T-cell (primary cell): ENCODE measurements around the gene POLR3E. TPM values are rescaled to one million over a fixed set of nuclear protein-coding genes. Genes with fewer than 3 reads are reported as not detected.

ENCODE experiments used
- ATAC-seq, 4 experiments: fragments of 200-7000 bp in 3 of 4; fragments of 150-1000 bp in 1 of 4; cut with Tn5 transposase; replicated peaks in 1 of 4; 1 replicate in 3 of 4; 2 replicates in 1 of 4; pipeline ENCODE4 v1.10.0; 2021; ENCODE audit warnings: moderate library complexity in 3 of 4, mild to moderate bottlenecking in 2 of 4, moderate number of reproducible peaks in 1 of 4
- CTCF ChIA-PET, 2 donors: fragments of 300-600 bp; sonication (Branson Sonifier 250); formaldehyde crosslinking; loops; one replicate each; lab custom pipeline; 2022; ENCODE audit warnings: antibody characterized with exemption in 2 of 2; lab: Charles Lee
- POLR2A ChIA-PET, 2 donors: fragments of 300-600 bp; sonication (Branson Sonifier 250); formaldehyde crosslinking; loops; one replicate each; lab custom pipeline; 2022; ENCODE audit warnings: antibody characterized with exemption in 2 of 2; lab: Charles Lee
- DNase-seq, 35 experiments: peaks; one replicate each; pipeline versions ENCODE4 v3.0.0 to v3.0.0-alpha.2; 2013 to 2023
- H3K27ac ChIP-seq: one replicate; pipeline ENCODE4 v1.5.1; 2013; ENCODE audit warnings: low read length
- H3K27me3 ChIP-seq, 2 experiments: replicated peaks in 1 of 2; 1 replicate in 1 of 2; 2 replicates in 1 of 2; pipeline versions ENCODE4 v1.6.1 to v1.7.0; 2013; ENCODE audit warnings: low read length in 1 of 2, mixed read lengths in 1 of 2; ENCODE audit not compliant: control insufficient read depth in 2 of 2, insufficient read depth in 2 of 2; ENCODE audit errors: extremely low read depth in 1 of 2
- H3K36me3 ChIP-seq, 2 donors: 1 replicate in 1 of 2; 2 replicates in 1 of 2; pipeline versions ENCODE4 v1.6.1 to v1.7.0; 2013; ENCODE audit warnings: low read length in 1 of 2; ENCODE audit not compliant: control insufficient read depth in 2 of 2, insufficient read depth in 1 of 2; ENCODE audit errors: extremely low read depth in 1 of 2
- H3K4me1 ChIP-seq, 2 experiments: 1 replicate in 1 of 2; 2 replicates in 1 of 2; pipeline versions ENCODE4 v1.6.1 to v1.7.0; 2013; ENCODE audit warnings: low read length in 2 of 2, mixed read lengths in 1 of 2; ENCODE audit not compliant: insufficient read depth in 2 of 2, control insufficient read depth in 1 of 2; ENCODE audit errors: extremely low read depth in 1 of 2
- H3K4me3 ChIP-seq, 2 donors: 1 replicate in 1 of 2; 2 replicates in 1 of 2; pipeline versions ENCODE4 v1.5.1 to v1.7.0; 2013; ENCODE audit warnings: mild to moderate bottlenecking in 2 of 2, low read length in 1 of 2, moderate library complexity in 1 of 2; ENCODE audit not compliant: control insufficient read depth in 1 of 2; ENCODE audit errors: extremely low read depth in 1 of 2
- H3K9me3 ChIP-seq: 2 replicates; pipeline ENCODE4 v1.7.0; 2013
- H3K27ac Mint-ChIP-seq, 2 donors: one replicate each; pipeline ENCODE4 v1.8.0; 2020 to 2021; ENCODE audit warnings: mild to moderate bottlenecking in 2 of 2, mixed read lengths in 2 of 2
- H3K27me3 Mint-ChIP-seq, 2 donors: one replicate each; pipeline ENCODE4 v1.8.0; 2021 to 2022; ENCODE audit warnings: mixed read lengths in 2 of 2
- H3K36me3 Mint-ChIP-seq: one replicate; pipeline ENCODE4 v1.8.0; 2021; ENCODE audit warnings: mixed read lengths
- H3K4me1 Mint-ChIP-seq, 3 donors: one replicate each; pipeline ENCODE4 v1.8.0; 2020 to 2022; ENCODE audit warnings: mixed read lengths in 3 of 3, mild to moderate bottlenecking in 1 of 3
- H3K4me3 Mint-ChIP-seq, 3 donors: one replicate each; pipeline ENCODE4 v1.8.0; 2020 to 2022; ENCODE audit warnings: mild to moderate bottlenecking in 3 of 3, mixed read lengths in 3 of 3, moderate library complexity in 3 of 3
- H3K9me3 Mint-ChIP-seq, 3 donors: one replicate each; pipeline ENCODE4 v1.8.0; 2020 to 2022; ENCODE audit warnings: mixed read lengths in 3 of 3
- WGBS: methylation state at CpG from one replicate; pipeline ENCODE4 v1.1.5; 2013; ENCODE audit warnings: missing lambda C conversion rate; ENCODE audit not compliant: insufficient coverage; 5-methylcytosine and 5-hydroxymethylcytosine counted together
- total RNA-seq, 35 experiments: library from RNA in 6 of 35; stranded (reverse) in 6 of 35; fragments of 120-200 nt in 1 of 35; gene quantifications; one replicate each; pipeline versions ENCODE4 v1.2.1 to v1.2.4 and lab custom pipeline; 2013 to 2026

Gene POLR3E
- total RNA-seq, 5 donors from 2014 or later (not counting 1 experiment from before 2014, with no cell fraction given) = 79.3 to 174 (median 99.7) TPM

GRCh38 chr16:22379656-22380055 is 82.4 kb downstream of the POLR3E start:
- Histone ChIP-seq H3K4me3 (no peak overlapping the region), H3K9me3 (no peaks in the 10 kb centered on the region), H3K27ac (no peak overlapping the region), H3K27me3 (no peaks in the 10 kb centered on the region), H3K4me1 (peaks cover 20 to 26% of the 10 kb centered on the region in 2 experiments), H3K36me3 (no peaks in the 10 kb centered on the region)
- WGBS = 100% methylated on average over 1 of the region's 7 CpGs
- POLR2A ChIA-PET = interaction anchor here (0.6 to 1.0 kb wide), 2 partner anchors 10 to 18 kb away, joined by 3 to 4 read pairs; no protein-coding TSS in a partner anchor
- ATAC-seq (no peak), DNase-seq (no peak)
- H3K36me3 Mint-ChIP-seq = no peaks in the 10 kb centered on the region
- H3K4me3 Mint-ChIP-seq = no peak overlapping the region
- no peaks in the 10 kb centered on the region for H3K27me3 Mint-ChIP-seq
- no peaks in the 10 kb centered on the region for H3K9me3 Mint-ChIP-seq
- H3K27ac Mint-ChIP-seq = peak overlapping the region in 1 of 2 donors; percentile 39
- CTCF ChIA-PET = no interaction called here
- peaks cover 23 to 44% (median 42%) of the 10 kb centered on the region in 3 donors for H3K4me1 Mint-ChIP-seq

GRCh38 chr16:22380529-22380928 is 83.3 kb downstream of the POLR3E start:
- POLR2A ChIA-PET = interaction anchor here in 1 of 2 donors (0.6 kb wide), 1 partner anchor 9 kb away, joined by 3 read pairs; no protein-coding TSS in a partner anchor
- no peaks in the 10 kb centered on the region for H3K27me3 Mint-ChIP-seq
- WGBS = no CpG with 5 or more reads among the region's 1 CpG
- peaks cover 18 to 43% (median 35%) of the 10 kb centered on the region in 3 donors for H3K4me1 Mint-ChIP-seq
- H3K36me3 Mint-ChIP-seq = peaks cover 3% of the 10 kb centered on the region
- ATAC-seq (no peak), DNase-seq (no peak)
- CTCF ChIA-PET = no interaction called here
- Histone ChIP-seq H3K36me3 (no peaks in the 10 kb centered on the region), H3K9me3 (no peaks in the 10 kb centered on the region), H3K4me3 (no peak overlapping the region), H3K27ac (peak overlapping the region; percentile 38), H3K4me1 (peaks cover 13 to 22% of the 10 kb centered on the region in 2 experiments), H3K27me3 (no peaks in the 10 kb centered on the region)
- no peaks in the 10 kb centered on the region for H3K9me3 Mint-ChIP-seq
- H3K27ac Mint-ChIP-seq = peak overlapping the region; percentile 86 to 99
- H3K4me3 Mint-ChIP-seq = peak overlapping the region in 1 of 3 donors; percentile 76

GRCh38 chr16:22381392-22381791 is 84.2 kb downstream of the POLR3E start:
- H3K36me3 ChIP-seq = no peaks in the 10 kb centered on the region
- peaks cover 13 to 21% of the 10 kb centered on the region in 2 experiments for H3K4me1 ChIP-seq
- POLR2A ChIA-PET = interaction anchor here in 1 of 2 donors (0.6 kb wide), 1 partner anchor 25 kb away, joined by 5 read pairs; no protein-coding TSS in a partner anchor
- Mint-ChIP-seq H3K4me3 (peak overlapping the region in 2 of 3 donors; percentile 32 to 76), H3K36me3 (peaks cover 5% of the 10 kb centered on the region), H3K27me3 (no peaks in the 10 kb centered on the region), H3K27ac (peak overlapping the region; percentile 86 to 99), H3K4me1 (peaks cover 16 to 42% (median 30%) of the 10 kb centered on the region in 3 donors), H3K9me3 (no peaks in the 10 kb centered on the region)
- no peak overlapping the region for H3K4me3 ChIP-seq
- CTCF ChIA-PET = no interaction called here
- no peaks in the 10 kb centered on the region for H3K9me3 ChIP-seq
- DNase-seq (no peak), ATAC-seq (peak; percentile 23 to 95 (median 90))
- H3K27ac ChIP-seq = peak overlapping the region; percentile 56
- no peaks in the 10 kb centered on the region for H3K27me3 ChIP-seq

- ChIA-PET CTCF (no interaction called here), POLR2A (interaction anchor here in 1 of 2 donors (0.6 kb wide), 2 partner anchors 68 to 182 kb away, joined by 3 to 6 read pairs; no protein-coding TSS in a partner anchor)
- H3K27me3 Mint-ChIP-seq = no peaks in the 10 kb centered on the region
- H3K27ac Mint-ChIP-seq = peak overlapping the region in 1 of 2 donors; percentile 43
- no peaks in the 10 kb centered on the region for H3K36me3 ChIP-seq
- H3K4me3 Mint-ChIP-seq = no peak overlapping the region
- no peaks in the 10 kb centered on the region for H3K9me3 ChIP-seq
- H3K27me3 ChIP-seq = no peaks in the 10 kb centered on the region
- H3K4me1 Mint-ChIP-seq = peaks cover 16 to 38% (median 29%) of the 10 kb centered on the region in 3 donors
- H3K4me1 ChIP-seq = peaks cover 13 to 21% of the 10 kb centered on the region in 2 experiments
- H3K9me3 Mint-ChIP-seq = no peaks in the 10 kb centered on the region
- no peak for DNase-seq
- ATAC-seq = no peak
- no peak overlapping the region for H3K4me3 ChIP-seq
- 80% methylated on average over 1 of the region's 3 CpGs for WGBS
- no peak overlapping the region for H3K27ac ChIP-seq
- H3K36me3 Mint-ChIP-seq = peaks cover 5% of the 10 kb centered on the region
Observed at GRCh38 chr16:22383827-22384226, 86.6 kb downstream of the POLR3E start.

Other genes with a start within 250 kb of the POLR3E start
- under 1 TPM; 0.10 to 0.50 (median 0.32) TPM for gene VWA3A, start 204.9 kb upstream of the POLR3E start, total RNA-seq
- gene SDR42E2, start 134.9 kb upstream of the POLR3E start, total RNA-seq = 1 to 10 TPM in 2 of 5 donors, under 1 TPM in 3; 0.28 to 2.9 (median 0.39) TPM
- 10 to 100 TPM; 15.5 to 21.5 (median 21.0) TPM for gene EEF2K, start 91.1 kb upstream of the POLR3E start, total RNA-seq
- gene CDR2, start 77.2 kb downstream of the POLR3E start, total RNA-seq = 10 to 100 TPM; 58.7 to 97.5 (median 72.6) TPM
- 100 to 1,000 TPM; 268 to 576 (median 332) TPM for gene NPIPB5, start 213.5 kb downstream of the POLR3E start, total RNA-seq